GM12878 (cell line): ENCODE results near the gene EFNA3. TPM values are rescaled to one million over a fixed set of nuclear protein-coding genes. Genes with fewer than 3 reads are reported as not detected.

Source experiments
- ATAC-seq: fragments of 200-7000 bp; cut with Tn5 transposase; 3 replicates; pipeline ENCODE4 v1.9.1; 2020; ENCODE audit warnings: mild to moderate bottlenecking, moderate library complexity
- BruUV-seq: library from RNA; stranded (reverse); fragments of 400-500 nt; replicated peaks from 2 replicates; lab custom pipeline; 2021; lab: Mats Ljungman, UMichigan
- CTCF ChIA-PET: fragments of 300-600 bp; sonication (Branson Sonifier 250); formaldehyde crosslinking; extraction: SDS; loops from one replicate; lab custom pipeline; 2021; ENCODE audit warnings: inconsistent platforms; lab: Yijun Ruan, JAX
- POLR2A ChIA-PET: fragments of 350-600 bp; formaldehyde crosslinking; extraction: SDS; loops from one replicate; lab custom pipeline; 2021; ENCODE audit warnings: inconsistent platforms; lab: Charles Lee
- RAD21 ChIA-PET: fragments of 300-600 bp; sonication (Branson Sonifier 250); formaldehyde crosslinking; loops from one replicate; lab custom pipeline; 2023; ENCODE audit warnings: antibody characterized with exemption; ENCODE audit not compliant: unreplicated experiment; lab: Charles Lee
- SMC1A ChIA-PET: fragments of 300-600 bp; sonication (Branson Sonifier 250); formaldehyde crosslinking; loops from one replicate; lab custom pipeline; 2023; ENCODE audit not compliant: unreplicated experiment, uncharacterized antibody; lab: Charles Lee
- DNase-seq: peaks from one replicate; pipeline ENCODE4 v3.0.0-alpha.2; 2011; ENCODE audit warnings: low read depth, low spot score
- FAIRE-seq: peaks from 3 replicates; lab custom pipeline; 2011; peaks lifted over from hg19 to GRCh38; lab: Jason Lieb, UNC
- H2AFZ ChIP-seq: 2 replicates; pipeline ENCODE4 v1.6.0; 2011; ENCODE audit warnings: low read depth, low read length, control low read depth; ENCODE audit not compliant: control insufficient read depth
- H3K27ac ChIP-seq: 2 replicates; pipeline ENCODE4 v1.5.1; 2011; ENCODE audit warnings: control low read depth; ENCODE audit not compliant: control insufficient read depth, insufficient read depth
- H3K27me3 ChIP-seq, 2 experiments: replicated peaks in 1 of 2; 2 replicates each; pipeline versions ENCODE4 v1.6.0 to v1.6.1; 2011; ENCODE audit warnings: low read length in 1 of 2; ENCODE audit not compliant: control insufficient read depth in 2 of 2, insufficient read depth in 2 of 2
- H3K36me3 ChIP-seq, 2 experiments: 2 replicates each; pipeline ENCODE4 v1.5.1; 2011; ENCODE audit warnings: low read length in 1 of 2; ENCODE audit not compliant: control insufficient read depth in 2 of 2, insufficient read depth in 2 of 2
- H3K4me1 ChIP-seq: 2 replicates; pipeline ENCODE4 v1.6.1; 2011; ENCODE audit warnings: mild to moderate bottlenecking, low read length, moderate library complexity, mixed read lengths; ENCODE audit not compliant: control insufficient read depth, insufficient read depth
- H3K4me2 ChIP-seq: 2 replicates; pipeline ENCODE4 v1.6.0; 2011; ENCODE audit warnings: control low read depth; ENCODE audit not compliant: control insufficient read depth, insufficient read depth
- H3K4me3 ChIP-seq: fragments of 200-600 bp; sonication (generic); 2 replicates; pipeline ENCODE4 v1.5.1; 2016
- H3K79me2 ChIP-seq: 2 replicates; pipeline ENCODE4 v1.6.0; 2011; ENCODE audit warnings: low read length; ENCODE audit not compliant: control insufficient read depth, insufficient read depth
- H3K9ac ChIP-seq: 2 replicates; pipeline ENCODE4 v1.8.0; 2011; ENCODE audit warnings: low read length, control low read depth, mixed read lengths; ENCODE audit not compliant: control insufficient read depth, insufficient read depth
- H3K9me3 ChIP-seq: replicated peaks from 3 replicates; pipeline ENCODE4 v1.5.1; 2011; ENCODE audit warnings: mild to moderate bottlenecking, low read length; ENCODE audit not compliant: control insufficient read depth, insufficient read depth
- H4K20me1 ChIP-seq: 2 replicates; pipeline ENCODE4 v1.6.0; 2011; ENCODE audit not compliant: control insufficient read depth, insufficient read depth
- BMI1 ChIP-seq: fragments of 450-650 bp; IDR thresholded peaks from 2 replicates; pipeline ENCODE4 v1.6.1; 2016; ENCODE audit warnings: mild to moderate bottlenecking, moderate library complexity, borderline replicate concordance
- EZH2 ChIP-seq: IDR thresholded peaks from 2 replicates; pipeline ENCODE4 v1.6.1; 2012; ENCODE audit warnings: low read depth, mild to moderate bottlenecking, control low read depth, inconsistent platforms, low read length, borderline replicate concordance; ENCODE audit not compliant: control insufficient read depth
- SREBF1 ChIP-seq: IDR thresholded peaks from 2 replicates; pipeline ENCODE4 v1.6.1; 2012; ENCODE audit warnings: mild to moderate bottlenecking, low read length
- SRF ChIP-seq, 2 experiments: IDR thresholded peaks; 2 replicates each; pipeline ENCODE4 v1.6.1; 2011; ENCODE audit warnings: low read depth in 2 of 2, low read length in 2 of 2, mild to moderate bottlenecking in 1 of 2, moderate library complexity in 1 of 2
- STAT1 ChIP-seq: fragments of 450-650 bp; conservative IDR thresholded peaks from 2 replicates; pipeline ENCODE4 v1.6.1; 2014; ENCODE audit warnings: antibody characterized with exemption, mild to moderate bottlenecking
- WGBS: methylation state at CpG from one replicate; pipeline ENCODE4 v1.1.6; 2016; ENCODE audit warnings: low lambda C conversion rate; ENCODE audit not compliant: insufficient replicate concordance, insufficient coverage; ENCODE audit errors: missing lambda C conversion rate; 5-methylcytosine and 5-hydroxymethylcytosine counted together
- in situ Hi-C: fragments of 300-500 bp; cut with MboI; formaldehyde crosslinking; loops from 9 replicates; pipeline ENCODE4 v1.14.3; 2018; ENCODE audit warnings: mixed read lengths
- intact Hi-C: fragments of 100-400 bp; cut with micrococcal nuclease; formaldehyde crosslinking; loops from one replicate; pipeline ENCODE4 v1.14.2; 2022; ENCODE audit not compliant: unreplicated experiment
- polyA plus RNA-seq, 11 experiments: library from polyadenylated mRNA; depleted of rRNA in 4 of 11; unstranded in 6 of 11; stranded (reverse) in 5 of 11; fragments of >200 nt; fragmentation: Nextera tagmentation in 4 of 11; fragmentation: Illumina TruSeq in 1 of 11; extraction: Ambion mirVana in 4 of 11; extraction: Trizol in 1 of 11; gene quantifications; 1 replicate in 1 of 11; 2 replicates in 10 of 11; pipeline versions ENCODE4 v1.2.1 to v1.2.3, GENCODE V29; 2011 to 2016; ENCODE audit warnings: inconsistent platforms in 2 of 11, missing spikeins in 2 of 11, low read depth in 1 of 11
- total RNA-seq, 4 experiments: library from RNA; depleted of rRNA in 3 of 4; stranded (reverse); fragments of >200 nt in 3 of 4; fragmentation: Illumina TruSeq in 1 of 4; extraction: Trizol in 1 of 4; gene quantifications; 2 replicates each; pipeline versions ENCODE4 v1.2.1 to v1.2.3, GENCODE V29; 2013 to 2021
- TF ChIP-seq, protein P1 (sequence below): fragments of 450-650 bp; IDR thresholded peaks from 2 replicates; pipeline ENCODE4 v1.6.1; 2016; ENCODE audit warnings: mild to moderate bottlenecking

Gene EFNA3
- total and polyA plus RNA-seq, 10 of the 15 experiments (the other 5 are each of a cell fraction or from before 2014, with no cell fraction given): 0.08 to 5.4 (median 1.1) TPM

DNA sequence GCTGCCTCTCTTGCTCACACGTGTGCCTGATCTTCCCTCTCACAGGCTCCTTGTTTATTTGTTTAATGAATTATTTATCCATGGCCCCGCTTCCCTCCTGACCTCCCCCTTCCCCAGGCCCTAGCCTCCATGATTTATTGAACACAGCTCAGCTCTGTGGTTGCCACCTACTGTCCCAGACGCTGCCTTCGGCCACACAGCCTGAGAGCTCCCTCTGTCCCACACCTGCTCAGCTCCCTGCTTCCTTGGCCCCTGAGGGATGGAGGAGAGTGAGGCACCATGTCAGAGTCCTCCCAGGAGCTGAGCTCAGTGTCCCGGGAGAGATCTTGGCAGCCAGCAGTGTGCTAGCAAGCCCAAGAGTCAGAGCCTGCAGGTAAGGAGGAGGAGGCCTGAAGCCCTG, 3.1 kb upstream of the EFNA3 start (continued):
- TF ChIP-seq EZH2 (no peak), BMI1 (no peak), STAT1 (no peak)
- TF ChIP-seq, protein P1, sequence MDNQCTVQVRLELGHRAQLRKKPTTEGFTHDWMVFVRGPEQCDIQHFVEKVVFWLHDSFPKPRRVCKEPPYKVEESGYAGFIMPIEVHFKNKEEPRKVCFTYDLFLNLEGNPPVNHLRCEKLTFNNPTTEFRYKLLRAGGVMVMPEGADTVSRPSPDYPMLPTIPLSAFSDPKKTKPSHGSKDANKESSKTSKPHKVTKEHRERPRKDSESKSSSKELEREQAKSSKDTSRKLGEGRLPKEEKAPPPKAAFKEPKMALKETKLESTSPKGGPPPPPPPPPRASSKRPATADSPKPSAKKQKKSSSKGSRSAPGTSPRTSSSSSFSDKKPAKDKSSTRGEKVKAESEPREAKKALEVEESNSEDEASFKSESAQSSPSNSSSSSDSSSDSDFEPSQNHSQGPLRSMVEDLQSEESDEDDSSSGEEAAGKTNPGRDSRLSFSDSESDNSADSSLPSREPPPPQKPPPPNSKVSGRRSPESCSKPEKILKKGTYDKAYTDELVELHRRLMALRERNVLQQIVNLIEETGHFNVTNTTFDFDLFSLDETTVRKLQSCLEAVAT: no peak

DNA sequence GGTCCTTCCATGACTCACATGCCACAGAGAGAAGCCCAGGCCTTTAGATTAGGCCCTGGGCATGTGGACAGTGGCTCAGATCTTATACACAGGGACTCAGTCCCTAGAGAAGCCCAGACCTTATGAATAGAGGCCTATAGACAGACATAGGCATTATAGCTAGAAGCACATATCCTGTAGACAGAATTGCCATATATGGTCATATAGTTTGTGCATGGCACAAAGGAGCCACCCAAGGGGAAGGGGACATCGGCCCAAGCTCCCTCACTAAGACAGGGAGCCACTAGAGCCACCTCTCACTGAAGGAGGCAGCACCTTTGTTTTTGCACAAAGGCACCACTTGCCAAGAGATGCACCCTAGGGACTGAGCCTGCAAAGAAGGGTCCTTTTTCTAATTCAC, 2.3 kb upstream of the EFNA3 start:
- Histone ChIP-seq H3K4me2 (no peak overlapping the region), H3K4me3 (no peak overlapping the region), H3K79me2 (no peaks in the 10 kb centered on the region), H3K27ac (no peak overlapping the region), H3K4me1 (peaks cover 19% of the 10 kb centered on the region), H3K9ac (no peak overlapping the region), H2AFZ (no peak overlapping the region), H3K9me3 (no peaks in the 10 kb centered on the region), H4K20me1 (no peaks in the 10 kb centered on the region), H3K27me3 (peaks cover 11 to 15% of the 10 kb centered on the region in 2 experiments; a peak in 3 of 4 replicates), H3K36me3 (no peaks in the 10 kb centered on the region)
- CTCF ChIA-PET: interaction anchor here (0.7 to 3.2 kb wide), 5 partner anchors 9 to 869 kb away, joined by 3 to 32 read pairs (median 8); partner anchors contain the start of gene EFNA4
- POLR2A ChIA-PET: interaction anchor here (1.0 to 1.5 kb wide), 2 partner anchors 10 to 12 kb away, joined by 3 to 5 read pairs; no protein-coding TSS in a partner anchor
- intact Hi-C loops (no loop called here), in situ Hi-C loops (no loop called here)
- BruUV-seq: no TSS peak
- FAIRE-seq (no peak), ATAC-seq (no peak), DNase-seq (no peak)
- RAD21 ChIA-PET: interaction anchor here (1.7 kb wide), 1 partner anchor 12 kb away, joined by 7 read pairs; the partner anchor contains the start of gene EFNA4
- 0% methylated on average over 1 of the region's 1 CpG for WGBS
- SMC1A ChIA-PET: interaction anchor here (0.8 to 1.2 kb wide), 3 partner anchors 15 to 92 kb away, joined by 3 to 4 read pairs (median 3); no protein-coding TSS in a partner anchor
- TF ChIP-seq SRF (IDR thresholded peaks at IDR 0.05; ENCODE audit: low read depth in 2 of 2, low read length in 2 of 2) (peak; percentile 55 to 72; a peak in 3 of 4 replicates), EZH2 (no peak), SREBF1 (no peak)
